ENCODE results near the gene OR10A4. TPM values are rescaled to one million over a fixed set of nuclear protein-coding genes. Genes with fewer than 3 reads are reported as not detected.

OR10A4 gene
- total and polyA plus RNA-seq, 2 donors (not counting 1 experiment from before 2014, with no cell fraction given): not detected

DNA sequence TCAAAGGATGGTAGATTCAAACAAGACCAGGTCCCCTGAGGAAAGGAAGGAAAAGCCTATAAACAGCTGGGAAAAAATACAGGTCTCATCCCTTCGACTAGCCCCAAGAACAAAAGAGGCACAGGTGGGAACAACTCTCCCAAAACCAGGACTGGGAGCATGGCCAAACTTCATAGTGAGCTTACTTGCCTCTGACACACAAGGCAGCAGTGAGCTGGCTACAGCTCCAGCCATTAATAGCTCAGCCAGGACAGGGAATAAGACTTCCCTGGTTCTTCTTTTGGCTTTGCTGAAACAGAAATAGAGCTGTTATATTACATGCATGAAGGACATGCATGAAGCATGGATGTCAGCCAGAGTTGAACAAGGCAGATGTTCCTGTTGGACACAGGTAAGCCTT lies 13.5 kb upstream of the OR10A4 start, which contains the start of gene OR10A2:
Gene OR10A2, plus strand, starts transcription at position 97 of the 400 bp plus-strand sequence. CDS start 6,698 bp downstream, outside the sequence.
- ATAC-seq (ENCODE audit: low read depth) (no peak), DNase-seq (no peak)
- Mint-ChIP-seq H3K4me3 (no peak within 1 kb of the TSS), H3K9me3 (ENCODE audit: insufficient read depth) (peaks cover 9% of the 10 kb centered on the region), H3K27me3 (peaks cover 6% of the 10 kb centered on the region), H3K4me1 (no peaks in the 10 kb centered on the region), H3K27ac (no peak within 1 kb of the TSS)
- H3K36me3 ChIP-seq (replicated peaks in 1 of 2; ENCODE audit: control extremely low read depth in 1 of 2, control insufficient read depth in 1 of 2, extremely low read depth in 1 of 2, insufficient read depth in 2 of 2, low read length in 1 of 2): no peaks in the 10 kb centered on the region
- no peak within 1 kb of the TSS for H2AFZ ChIP-seq (ENCODE audit: insufficient read depth, low read depth, low read length, poor library complexity, severe bottlenecking)
- no peak within 1 kb of the TSS for H3K4me2 ChIP-seq (replicated peaks; ENCODE audit: low read depth, low read length, poor library complexity, severe bottlenecking)
- ChIA-PET POLR2A (no interaction called here), CTCF (no interaction called here)
- H4K20me1 ChIP-seq (ENCODE audit: control insufficient read depth, insufficient read depth, low read length, poor library complexity, severe bottlenecking): no peaks in the 10 kb centered on the region
- TF ChIP-seq, protein P1, sequence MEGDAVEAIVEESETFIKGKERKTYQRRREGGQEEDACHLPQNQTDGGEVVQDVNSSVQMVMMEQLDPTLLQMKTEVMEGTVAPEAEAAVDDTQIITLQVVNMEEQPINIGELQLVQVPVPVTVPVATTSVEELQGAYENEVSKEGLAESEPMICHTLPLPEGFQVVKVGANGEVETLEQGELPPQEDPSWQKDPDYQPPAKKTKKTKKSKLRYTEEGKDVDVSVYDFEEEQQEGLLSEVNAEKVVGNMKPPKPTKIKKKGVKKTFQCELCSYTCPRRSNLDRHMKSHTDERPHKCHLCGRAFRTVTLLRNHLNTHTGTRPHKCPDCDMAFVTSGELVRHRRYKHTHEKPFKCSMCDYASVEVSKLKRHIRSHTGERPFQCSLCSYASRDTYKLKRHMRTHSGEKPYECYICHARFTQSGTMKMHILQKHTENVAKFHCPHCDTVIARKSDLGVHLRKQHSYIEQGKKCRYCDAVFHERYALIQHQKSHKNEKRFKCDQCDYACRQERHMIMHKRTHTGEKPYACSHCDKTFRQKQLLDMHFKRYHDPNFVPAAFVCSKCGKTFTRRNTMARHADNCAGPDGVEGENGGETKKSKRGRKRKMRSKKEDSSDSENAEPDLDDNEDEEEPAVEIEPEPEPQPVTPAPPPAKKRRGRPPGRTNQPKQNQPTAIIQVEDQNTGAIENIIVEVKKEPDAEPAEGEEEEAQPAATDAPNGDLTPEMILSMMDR (IDR thresholded peaks at IDR 0.05): no peak
- no peak for TF ChIP-seq EZH2 (IDR thresholded peaks at IDR 0.05; ENCODE audit: borderline replicate concordance, insufficient read depth, low read depth, low read length, poor library complexity, severe bottlenecking)
- WGBS (ENCODE audit: insufficient coverage): 88% methylated on average over 1 of the region's 1 CpG
- intact Hi-C loops (cut with micrococcal nuclease): no loop called here
- H3K4me3 ChIP-seq (ENCODE audit: control extremely low read depth in 1 of 5, extremely low read depth in 1 of 5, insufficient read depth in 1 of 5, low read depth in 2 of 5, low read length in 4 of 5): no peak within 1 kb of the TSS
- H3K27ac ChIP-seq (ENCODE audit: low read length in 2 of 2): no peak within 1 kb of the TSS
- H3K27me3 ChIP-seq (replicated peaks in 1 of 4; ENCODE audit: control extremely low read depth in 1 of 4, control insufficient read depth in 3 of 4, insufficient read depth in 4 of 4, low read length in 3 of 4): no peaks in the 10 kb centered on the region
- no peaks in the 10 kb centered on the region for H3K79me2 ChIP-seq (ENCODE audit: control insufficient read depth, insufficient read depth, low read length)
- H3K9me3 ChIP-seq (ENCODE audit: control extremely low read depth in 1 of 3, control insufficient read depth in 2 of 3, insufficient read depth in 1 of 3, low read length in 2 of 3): peaks cover 0 to 3% (median 0%) of the 10 kb centered on the region in 3 donors
- H3K4me1 ChIP-seq (ENCODE audit: control insufficient read depth in 2 of 2, insufficient read depth in 2 of 2, low read length in 2 of 2): no peaks in the 10 kb centered on the region
- no peak within 1 kb of the TSS for H3K9ac ChIP-seq (ENCODE audit: low read length)

DNA sequence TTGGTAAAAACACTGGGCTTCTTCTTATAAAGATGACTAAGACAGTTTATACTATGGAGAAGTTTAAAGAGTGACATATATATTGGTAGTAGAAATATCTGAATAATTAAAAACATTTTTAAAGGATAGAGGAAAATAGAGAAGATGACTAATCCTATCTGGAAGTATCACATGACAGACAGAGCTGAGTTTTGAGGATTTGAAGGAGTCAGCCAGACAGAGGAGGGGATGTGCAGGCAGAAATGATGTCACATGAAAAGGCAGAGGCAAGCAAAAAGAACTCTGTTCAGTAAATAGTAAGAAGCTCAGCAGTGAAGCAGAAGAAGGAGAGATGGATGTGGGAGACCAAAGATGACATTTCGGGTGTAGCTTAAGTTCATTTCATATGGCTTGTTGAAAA lies 12.0 kb upstream of the OR10A4 start:
- DNase-seq (no peak), ATAC-seq (ENCODE audit: low read depth) (no peak)
- TF ChIP-seq EZH2 (IDR thresholded peaks at IDR 0.05; ENCODE audit: borderline replicate concordance, insufficient read depth, low read depth, low read length, poor library complexity, severe bottlenecking): no peak
- TF ChIP-seq, protein P1 (IDR thresholded peaks at IDR 0.05): no peak
- Mint-ChIP-seq H3K27me3 (peaks cover 5% of the 10 kb centered on the region), H3K9me3 (ENCODE audit: insufficient read depth) (peaks cover 7% of the 10 kb centered on the region), H3K4me1 (no peaks in the 10 kb centered on the region), H3K27ac (no peak overlapping the region), H3K4me3 (no peak overlapping the region)
- Histone ChIP-seq H3K4me3 (ENCODE audit: control extremely low read depth in 1 of 5, extremely low read depth in 1 of 5, insufficient read depth in 1 of 5, low read depth in 2 of 5, low read length in 4 of 5) (no peak overlapping the region), H3K79me2 (ENCODE audit: control insufficient read depth, insufficient read depth, low read length) (no peaks in the 10 kb centered on the region), H3K9me3 (ENCODE audit: control extremely low read depth in 1 of 3, control insufficient read depth in 2 of 3, insufficient read depth in 1 of 3, low read length in 2 of 3) (no peaks in the 10 kb centered on the region), H3K27me3 (replicated peaks in 1 of 4; ENCODE audit: control extremely low read depth in 1 of 4, control insufficient read depth in 3 of 4, insufficient read depth in 4 of 4, low read length in 3 of 4) (no peaks in the 10 kb centered on the region), H2AFZ (ENCODE audit: insufficient read depth, low read depth, low read length, poor library complexity, severe bottlenecking) (no peak overlapping the region), H3K36me3 (replicated peaks in 1 of 2; ENCODE audit: control extremely low read depth in 1 of 2, control insufficient read depth in 1 of 2, extremely low read depth in 1 of 2, insufficient read depth in 2 of 2, low read length in 1 of 2) (no peaks in the 10 kb centered on the region), H3K4me1 (ENCODE audit: control insufficient read depth in 2 of 2, insufficient read depth in 2 of 2, low read length in 2 of 2) (no peaks in the 10 kb centered on the region), H3K27ac (ENCODE audit: low read length in 2 of 2) (no peak overlapping the region), H3K9ac (ENCODE audit: low read length) (no peak overlapping the region), H3K4me2 (replicated peaks; ENCODE audit: low read depth, low read length, poor library complexity, severe bottlenecking) (no peak overlapping the region), H4K20me1 (ENCODE audit: control insufficient read depth, insufficient read depth, low read length, poor library complexity, severe bottlenecking) (no peaks in the 10 kb centered on the region)
- ChIA-PET CTCF (interaction anchor here (1.5 kb wide), 1 partner anchor 53 kb away, joined by 3 read pairs; no protein-coding TSS in a partner anchor), POLR2A (no interaction called here)
- intact Hi-C loops (cut with micrococcal nuclease): no loop called here
- no CpG with 5 or more reads among the region's 1 CpG for WGBS (ENCODE audit: insufficient coverage)
